SKM-1 (cell line): Measurements from ENCODE around the gene GAN.
"Not testable (repeated sequence)": the region's sequence is repeated elsewhere in the genome, so short reads cannot be mapped to it uniquely, and the experiment has no call there.

ENCODE experiments used
- DNase-seq: peaks from one replicate; lab custom pipeline; 2025; ENCODE audit not compliant: unreplicated experiment; lab: John Stamatoyannopoulos, UW

GAN gene

GRCh38 chr16:81307770-81308169, 7.0 kb upstream of the GAN start:
- DNase-seq: no peak

- no peak for DNase-seq
Measured at GRCh38 chr16:81310045-81310644, 4.6 kb upstream of the GAN start.

GRCh38 chr16:81311762-81312161, 3.0 kb upstream of the GAN start:
- DNase-seq: no peak

- no peak for DNase-seq
Measured at GRCh38 chr16:81313701-81314602, 810 bp upstream of the GAN start.

GRCh38 chr16:81315271-81316175, 761 bp downstream of the GAN start:
- DNase-seq: no peak

- DNase-seq: no peak
Measured at GRCh38 chr16:81316176-81316496, 1.4 kb downstream of the GAN start.

- DNase-seq: no peak
Measured at GRCh38 chr16:81318711-81319110, 3.9 kb downstream of the GAN start.

GRCh38 chr16:81319221-81319912, 4.6 kb downstream of the GAN start:
- DNase-seq: no peak

- no peak for DNase-seq
Measured at GRCh38 chr16:81321039-81321438, 6.3 kb downstream of the GAN start.

- DNase-seq: no peak
Measured at GRCh38 chr16:81321536-81321935, 6.8 kb downstream of the GAN start.

GRCh38 chr16:81324808-81325207, 10.0 kb downstream of the GAN start:
- DNase-seq: no peak

- DNase-seq: no peak
Measured at GRCh38 chr16:81327011-81327410, 12.2 kb downstream of the GAN start.

GRCh38 chr16:81327447-81328196, 12.9 kb downstream of the GAN start:
- no peak for DNase-seq

- DNase-seq: no peak
Measured at GRCh38 chr16:81329947-81330346, 15.2 kb downstream of the GAN start.

- DNase-seq: no peak
Measured at GRCh38 chr16:81333356-81333755, 18.6 kb downstream of the GAN start.

GRCh38 chr16:81335669-81336068, 20.9 kb downstream of the GAN start:
- DNase-seq: no peak

- no peak for DNase-seq
Measured at GRCh38 chr16:81337097-81337496, 22.3 kb downstream of the GAN start.

- not testable (repeated sequence) for DNase-seq
Measured at GRCh38 chr16:81345172-81345571, 30.4 kb downstream of the GAN start.

- DNase-seq: no peak
Measured at GRCh38 chr16:81347425-81347824, 32.7 kb downstream of the GAN start.

GRCh38 chr16:81349608-81350305, 35.0 kb downstream of the GAN start:
- no peak for DNase-seq
